GM19463 (cell line): ENCODE data around the gene CCDC198.
A peak's percentile ranks its signal among the peaks of the same experiment; 100 is the strongest.

Experiments
- ATAC-seq: cut with Tn5 transposase; IDR thresholded peaks from one replicate; pipeline ENCODE4 v1.9.1; 2021; ENCODE audit warnings: mild to moderate bottlenecking, moderate library complexity; ENCODE audit not compliant: unreplicated experiment

The CCDC198 gene

DNA sequence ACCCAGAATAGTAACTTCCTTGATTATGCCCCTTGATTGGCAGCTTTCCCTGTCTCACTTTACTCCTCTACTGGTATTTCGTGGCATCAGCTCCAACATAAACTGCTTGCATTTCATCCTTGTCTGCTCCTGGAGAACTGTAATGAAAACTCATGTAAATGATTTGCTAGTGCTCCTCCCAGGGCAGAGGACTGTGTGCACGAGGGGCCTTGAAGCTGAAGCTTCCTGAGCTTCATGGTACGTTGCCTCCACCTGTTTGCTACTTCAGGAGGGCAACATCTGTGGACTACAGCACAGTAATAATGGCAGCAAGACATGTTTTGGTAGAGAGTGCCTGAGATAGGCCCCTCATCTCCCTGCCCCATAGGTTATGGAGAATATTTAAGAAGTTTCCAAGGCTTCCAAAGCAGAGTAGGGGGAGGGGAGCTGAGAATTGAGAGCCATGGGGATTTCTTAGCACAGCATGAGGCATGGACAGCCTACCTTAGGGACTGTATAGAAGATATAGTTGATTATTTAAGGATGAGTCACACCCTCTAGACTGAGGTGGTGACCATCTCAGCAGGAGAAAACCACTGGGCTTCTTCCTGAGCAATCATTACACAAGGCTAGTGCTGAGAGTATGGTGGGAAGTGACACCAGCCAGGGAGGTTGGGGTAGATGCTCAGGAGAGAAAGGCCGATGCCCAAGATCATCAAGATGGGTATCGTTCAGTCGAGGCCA lies 29.5 kb downstream of the CCDC198 start:
- peak; percentile 91 for ATAC-seq

DNA sequence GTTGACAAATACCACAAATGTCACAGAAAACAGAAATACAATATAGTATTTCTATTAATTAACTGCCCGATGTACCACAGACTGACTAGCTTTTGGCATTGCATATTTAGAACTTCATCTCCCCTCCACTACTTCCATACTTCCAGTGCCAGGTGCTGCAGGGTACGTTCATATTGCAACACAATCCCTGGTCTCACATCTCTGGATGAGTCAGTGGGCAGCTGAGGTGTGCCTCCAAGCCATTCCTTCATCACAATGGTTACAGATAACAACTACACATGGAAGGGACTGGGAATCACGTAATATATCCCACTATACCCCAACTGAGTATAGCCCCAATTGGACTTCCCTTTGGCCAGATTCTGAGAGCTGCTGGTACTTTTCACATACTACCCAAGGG lies 31.1 kb downstream of the CCDC198 start:
- no peak for ATAC-seq

- no peak for ATAC-seq
Observed at GRCh38 chr14:57461777-57462320, 31.8 kb downstream of the CCDC198 start.

DNA sequence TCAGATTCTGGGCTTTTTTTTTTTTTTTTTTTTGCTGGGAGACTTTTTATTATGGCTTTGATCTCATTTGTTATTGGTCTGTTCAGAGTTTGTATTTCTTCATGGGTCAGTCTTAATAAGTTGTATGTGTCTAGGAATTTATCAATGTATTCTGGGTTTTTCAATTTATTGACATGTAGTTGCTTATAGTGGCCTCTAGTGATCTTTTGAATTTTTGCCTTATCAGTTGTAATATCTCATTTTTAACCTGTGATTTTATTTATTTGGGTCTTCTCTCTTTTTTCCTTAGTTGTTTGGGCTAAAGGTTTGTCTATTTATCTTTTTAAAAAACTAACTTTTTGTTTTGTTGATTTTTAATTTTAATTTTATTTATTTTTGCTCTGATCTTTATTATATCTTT lies 57.7 kb downstream of the CCDC198 start:
- no peak for ATAC-seq

DNA sequence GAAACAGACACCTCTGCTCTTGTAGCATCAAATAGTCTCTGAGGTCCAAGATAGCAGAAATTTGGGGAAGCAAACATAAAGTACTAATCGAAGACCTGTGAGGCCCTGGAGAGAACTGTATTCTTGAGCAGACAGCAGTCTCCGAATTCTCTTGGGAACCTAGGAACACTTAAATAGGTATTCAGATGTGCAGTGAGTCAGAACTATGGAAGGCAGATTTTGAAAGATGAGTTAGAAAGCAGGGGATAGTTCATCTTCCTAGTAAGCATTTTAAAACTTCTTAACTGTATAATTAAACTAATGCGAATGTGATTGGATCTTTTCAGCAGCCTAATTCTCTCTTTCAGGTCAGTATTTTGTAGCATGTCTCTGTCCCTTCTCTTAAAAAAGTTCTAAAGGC lies 72.7 kb downstream of the CCDC198 start:
- no peak for ATAC-seq

DNA sequence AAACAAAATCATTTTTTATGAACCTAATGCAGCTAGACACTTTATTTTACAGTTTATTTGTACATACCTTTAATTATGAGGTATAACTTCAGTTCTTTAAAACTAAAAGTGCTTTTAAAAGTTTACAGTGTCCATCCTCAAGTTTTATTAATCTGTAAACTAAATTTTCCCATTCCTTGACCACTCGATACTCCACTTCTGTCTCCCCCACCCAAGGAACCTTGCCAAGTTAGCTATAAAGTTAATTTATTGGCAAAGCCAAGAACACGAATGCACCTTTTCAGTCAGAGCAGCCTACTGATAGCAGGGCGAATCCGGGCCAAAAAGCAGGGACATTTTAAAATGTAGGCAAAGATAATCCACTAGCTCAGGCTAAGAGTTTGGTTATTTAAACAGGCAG lies 73.6 kb downstream of the CCDC198 start:
- no peak for ATAC-seq
